Measurements from ENCODE around the gene ARHGEF26.
"Not testable (repeated sequence)": the region's sequence is repeated elsewhere in the genome, so short reads cannot be mapped to it uniquely, and the experiment has no call there.

ARHGEF26 gene, protein sequence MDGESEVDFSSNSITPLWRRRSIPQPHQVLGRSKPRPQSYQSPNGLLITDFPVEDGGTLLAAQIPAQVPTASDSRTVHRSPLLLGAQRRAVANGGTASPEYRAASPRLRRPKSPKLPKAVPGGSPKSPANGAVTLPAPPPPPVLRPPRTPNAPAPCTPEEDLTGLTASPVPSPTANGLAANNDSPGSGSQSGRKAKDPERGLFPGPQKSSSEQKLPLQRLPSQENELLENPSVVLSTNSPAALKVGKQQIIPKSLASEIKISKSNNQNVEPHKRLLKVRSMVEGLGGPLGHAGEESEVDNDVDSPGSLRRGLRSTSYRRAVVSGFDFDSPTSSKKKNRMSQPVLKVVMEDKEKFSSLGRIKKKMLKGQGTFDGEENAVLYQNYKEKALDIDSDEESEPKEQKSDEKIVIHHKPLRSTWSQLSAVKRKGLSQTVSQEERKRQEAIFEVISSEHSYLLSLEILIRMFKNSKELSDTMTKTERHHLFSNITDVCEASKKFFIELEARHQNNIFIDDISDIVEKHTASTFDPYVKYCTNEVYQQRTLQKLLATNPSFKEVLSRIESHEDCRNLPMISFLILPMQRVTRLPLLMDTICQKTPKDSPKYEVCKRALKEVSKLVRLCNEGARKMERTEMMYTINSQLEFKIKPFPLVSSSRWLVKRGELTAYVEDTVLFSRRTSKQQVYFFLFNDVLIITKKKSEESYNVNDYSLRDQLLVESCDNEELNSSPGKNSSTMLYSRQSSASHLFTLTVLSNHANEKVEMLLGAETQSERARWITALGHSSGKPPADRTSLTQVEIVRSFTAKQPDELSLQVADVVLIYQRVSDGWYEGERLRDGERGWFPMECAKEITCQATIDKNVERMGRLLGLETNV

DNA sequence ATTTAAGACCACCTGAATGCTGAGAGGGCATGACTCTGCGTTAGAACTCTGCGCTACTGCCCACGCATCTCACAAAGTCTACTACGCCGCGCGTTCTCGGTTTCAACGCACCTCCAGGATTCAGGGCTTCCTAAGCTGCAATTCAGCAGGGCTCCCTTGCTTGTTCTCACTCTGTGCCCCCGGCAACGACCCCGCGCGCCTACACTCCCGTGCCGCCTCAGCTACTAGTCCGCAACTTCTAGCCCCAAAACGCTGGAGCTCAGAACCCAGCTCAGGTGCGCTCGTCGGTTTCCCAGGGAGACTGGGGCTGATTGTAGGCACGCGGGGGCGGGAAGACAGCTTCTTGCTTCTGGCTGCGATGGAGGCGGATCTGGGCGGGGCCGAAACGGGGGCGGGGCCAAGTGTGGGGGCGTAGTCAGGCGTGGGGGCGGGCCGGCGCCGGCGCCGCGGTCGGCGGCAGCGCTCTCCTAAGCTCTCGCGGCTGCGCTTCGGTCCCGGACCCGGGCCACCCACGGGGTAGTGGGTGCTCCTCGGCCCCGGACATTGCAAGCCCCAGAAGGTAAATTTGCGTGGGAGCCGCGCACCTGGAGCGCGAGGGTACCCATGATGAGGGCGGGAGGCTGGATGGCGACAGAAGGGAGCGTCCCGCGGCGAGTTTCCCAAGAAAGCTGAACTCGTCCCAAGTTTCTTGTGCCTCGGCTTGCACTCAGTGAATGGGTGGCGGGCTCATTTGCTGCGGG, at the start of gene ARHGEF26:
Gene ARHGEF26 (plus strand): TSS at position 430 of the 740 bp plus-strand sequence. CDS start 603 bp downstream, outside the sequence.
- DNase-seq = peak; percentile 94

DNA sequence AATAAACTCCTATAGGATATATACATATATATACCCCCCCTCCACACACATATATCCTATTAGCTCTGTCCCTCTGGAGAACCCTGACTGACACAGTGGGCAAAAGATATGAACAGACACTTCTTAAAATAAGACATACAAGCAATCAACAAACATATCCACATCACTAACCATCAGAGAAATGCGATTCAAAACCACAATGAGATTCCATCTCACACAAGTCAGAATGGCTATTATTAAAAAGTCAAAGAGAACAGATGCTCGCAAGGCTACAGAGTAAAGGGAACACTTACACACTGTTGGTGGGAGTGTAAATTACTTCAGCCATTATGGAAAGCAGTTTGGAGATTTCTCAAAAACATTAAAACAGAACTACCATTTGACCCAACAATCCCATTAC, 46.2 kb upstream of the ARHGEF26 start:
- DNase-seq = no peak

DNA sequence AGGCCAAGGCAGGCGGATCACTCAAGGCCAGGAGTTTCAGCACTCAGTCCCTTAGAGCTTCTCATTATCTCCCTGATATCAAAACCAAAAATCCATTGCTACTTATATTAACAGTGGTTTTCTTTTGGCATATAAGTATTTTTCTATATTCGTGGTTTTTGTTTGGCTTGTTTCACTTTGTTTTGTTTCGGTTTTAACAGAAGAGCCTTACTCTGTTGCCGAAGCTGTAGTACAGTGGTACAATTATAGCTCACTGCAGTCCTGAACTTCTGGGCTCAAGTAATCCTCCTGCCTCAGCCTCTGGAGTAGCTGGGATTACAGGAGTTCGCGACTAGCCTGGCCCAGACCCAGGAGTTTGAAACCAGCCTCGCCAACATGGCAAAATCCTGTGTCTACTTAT, 42.5 kb upstream of the ARHGEF26 start:
- no peak for DNase-seq

DNA sequence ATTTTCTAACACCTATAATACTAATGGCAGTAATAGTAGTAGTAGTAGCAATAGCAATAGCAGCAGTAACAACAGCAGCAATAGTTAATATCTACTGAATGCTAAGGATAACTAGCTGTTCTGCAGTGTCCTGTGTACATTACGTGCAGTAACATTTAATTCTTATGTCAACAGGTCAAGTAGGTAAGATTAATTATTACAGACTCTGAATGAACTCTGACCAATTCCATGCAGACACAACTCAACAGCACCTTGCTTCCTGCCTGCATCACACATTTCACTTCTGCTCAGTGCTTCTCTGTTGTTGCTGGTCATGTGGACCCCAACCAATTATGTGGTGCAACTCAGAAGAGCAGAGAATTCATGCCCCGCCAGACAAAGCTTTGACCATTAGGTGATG, 39.9 kb upstream of the ARHGEF26 start:
- DNase-seq = no peak

DNA sequence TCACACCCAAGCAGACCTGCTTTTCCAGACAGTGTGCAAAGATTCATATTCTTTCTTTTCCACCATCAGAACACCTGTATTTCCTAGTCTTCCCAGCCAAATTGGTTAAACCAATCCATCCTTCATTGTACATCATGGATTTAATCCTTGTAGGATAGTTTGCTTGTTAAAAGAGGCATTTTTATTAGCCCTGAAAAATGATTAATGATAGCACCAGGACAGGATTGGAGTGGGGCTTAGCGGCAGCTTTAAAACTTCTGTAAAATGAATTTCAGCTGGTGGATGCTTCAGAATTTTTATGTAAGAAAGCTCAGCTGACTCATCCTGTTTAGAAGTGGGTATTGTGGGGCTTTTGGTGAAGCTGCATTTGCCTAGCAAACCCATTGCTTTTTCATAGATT, 36.1 kb upstream of the ARHGEF26 start:
- DNase-seq = no peak

DNA sequence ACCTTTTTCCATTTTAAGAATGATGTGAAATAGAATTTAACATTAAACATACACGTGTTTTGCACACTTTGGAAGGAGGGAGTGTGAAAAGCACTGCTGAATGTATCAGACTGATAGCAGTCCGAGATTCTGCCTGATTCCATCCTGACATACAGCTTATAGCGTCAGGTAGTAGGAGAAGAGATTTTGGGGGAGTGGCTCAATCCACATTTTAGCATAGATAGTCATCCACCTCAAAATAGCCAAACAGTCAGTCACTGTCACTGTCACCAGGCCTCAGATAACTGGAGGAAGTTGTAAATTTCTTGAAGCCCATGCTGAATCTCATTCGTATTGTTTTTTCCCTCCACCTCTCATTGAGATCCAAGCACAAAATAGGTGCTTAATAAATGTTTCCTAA, 35.4 kb upstream of the ARHGEF26 start:
- DNase-seq = no peak

DNA sequence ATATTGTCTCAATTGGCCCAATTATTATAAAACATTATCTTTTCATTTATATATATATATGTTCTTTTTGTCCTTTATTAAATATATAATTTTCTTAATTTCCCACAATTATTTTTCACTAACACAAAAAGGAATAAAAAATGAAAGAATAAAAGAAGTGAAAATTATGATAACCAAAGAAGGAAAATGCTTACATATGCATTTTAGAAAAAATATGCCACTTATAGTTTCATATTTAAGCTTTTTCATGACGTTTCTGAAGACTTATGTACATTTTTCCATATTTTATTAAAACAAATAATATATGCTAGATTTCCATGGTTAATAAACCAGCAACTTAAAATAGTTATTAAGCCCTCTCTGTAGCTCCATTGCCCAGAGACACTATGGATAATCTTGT, 34.9 kb upstream of the ARHGEF26 start:
- DNase-seq = no peak

DNA sequence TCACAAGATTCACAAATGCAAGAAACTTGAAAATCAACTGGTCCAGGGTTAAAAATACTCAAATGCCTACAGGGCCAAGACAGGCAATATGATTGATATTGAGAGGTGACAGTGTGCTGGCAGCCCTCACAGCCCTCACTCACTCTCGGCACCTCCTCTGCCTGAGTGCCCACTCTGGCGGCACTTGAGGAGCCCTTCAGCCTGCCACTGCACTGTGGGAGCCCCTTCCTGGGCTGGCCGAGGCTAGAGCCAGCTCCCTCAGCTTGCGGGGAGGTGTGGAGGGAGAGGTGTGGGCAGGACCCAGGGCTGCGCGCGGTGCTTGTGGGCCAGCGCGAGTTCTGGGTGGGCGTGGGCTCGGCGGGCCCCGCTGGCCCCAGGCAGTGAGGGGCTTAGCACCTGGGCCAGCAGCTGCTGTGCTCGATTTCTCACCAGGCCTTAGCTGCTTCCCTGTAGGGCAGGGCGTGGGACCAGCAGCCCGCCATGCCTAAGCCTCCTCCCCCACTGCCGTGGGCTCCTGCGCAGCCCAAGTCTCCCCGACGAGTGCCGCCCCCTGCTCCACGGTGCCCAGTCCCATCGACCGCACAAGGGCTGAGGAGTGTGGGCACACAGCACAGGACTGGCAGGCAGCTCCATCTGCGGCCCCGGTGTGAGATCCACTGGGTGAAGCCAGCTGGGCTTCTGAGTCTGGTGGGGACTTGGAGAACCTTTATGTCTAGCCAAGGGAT, 33.3 kb upstream of the ARHGEF26 start:
- not testable (repeated sequence) for DNase-seq

DNA sequence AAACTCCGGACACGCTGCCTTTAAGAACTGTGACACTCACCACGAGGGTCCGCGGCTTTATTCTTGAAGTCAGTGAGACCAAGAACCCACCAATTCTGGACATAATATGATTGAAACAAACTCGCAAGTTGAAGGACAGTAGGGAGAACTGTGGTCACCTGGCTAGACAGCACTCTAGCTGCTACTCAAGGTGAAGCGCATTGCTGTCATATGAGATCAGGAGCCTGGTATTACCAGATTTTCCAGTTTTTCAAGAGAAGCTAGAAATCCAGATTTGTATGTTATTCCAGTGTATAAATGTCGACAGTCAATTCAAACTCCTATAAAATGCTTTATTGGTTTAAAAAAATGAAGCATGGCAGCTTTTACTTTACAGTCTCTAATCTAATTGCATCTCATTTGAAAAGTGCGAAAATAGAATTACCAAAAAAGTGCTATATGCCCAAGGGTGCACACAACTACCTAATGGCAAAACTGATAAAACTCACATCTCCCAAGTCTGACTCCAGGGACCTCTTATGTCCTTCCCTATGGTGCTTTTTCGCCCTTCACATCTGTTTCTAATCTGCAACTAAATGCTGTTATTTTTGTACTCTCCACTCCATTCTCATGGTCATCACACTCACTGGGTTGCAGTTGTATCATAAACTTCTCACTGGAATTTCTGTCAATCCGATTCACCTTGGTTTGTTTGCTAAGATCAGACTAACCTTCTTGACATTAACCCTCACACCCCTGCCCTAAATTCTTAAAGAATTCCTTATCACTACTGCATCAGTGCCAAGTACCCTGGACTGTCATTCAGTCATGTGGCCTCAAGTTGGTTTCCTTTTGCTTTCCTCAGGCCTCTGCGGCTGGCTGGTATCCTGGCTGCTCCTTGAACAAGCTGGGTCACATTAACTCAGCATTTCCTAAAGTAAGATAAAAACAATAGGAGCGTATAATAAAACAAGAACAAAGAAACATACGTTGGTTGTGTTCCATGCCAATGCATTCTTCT, 31.5 kb upstream of the ARHGEF26 start:
- no peak for DNase-seq

DNA sequence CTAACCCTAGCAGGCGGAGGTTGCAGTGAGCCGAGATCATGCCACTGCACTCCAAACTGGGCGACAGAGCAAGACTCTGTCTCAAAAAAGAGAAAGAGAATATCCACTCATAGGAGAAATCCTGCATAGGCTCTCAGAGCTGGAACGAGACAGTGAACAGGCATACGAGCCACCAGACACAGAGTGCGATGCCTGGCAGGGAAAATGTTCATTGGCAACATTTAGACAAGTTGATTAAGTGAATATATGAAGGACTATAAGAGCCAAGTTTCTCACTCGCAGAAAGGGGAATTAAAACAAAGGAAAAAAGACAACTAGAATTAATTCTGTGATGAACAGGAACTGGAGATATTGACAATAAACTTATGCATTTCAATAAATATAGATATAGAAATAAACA, 27.1 kb upstream of the ARHGEF26 start:
- no peak for DNase-seq

DNA sequence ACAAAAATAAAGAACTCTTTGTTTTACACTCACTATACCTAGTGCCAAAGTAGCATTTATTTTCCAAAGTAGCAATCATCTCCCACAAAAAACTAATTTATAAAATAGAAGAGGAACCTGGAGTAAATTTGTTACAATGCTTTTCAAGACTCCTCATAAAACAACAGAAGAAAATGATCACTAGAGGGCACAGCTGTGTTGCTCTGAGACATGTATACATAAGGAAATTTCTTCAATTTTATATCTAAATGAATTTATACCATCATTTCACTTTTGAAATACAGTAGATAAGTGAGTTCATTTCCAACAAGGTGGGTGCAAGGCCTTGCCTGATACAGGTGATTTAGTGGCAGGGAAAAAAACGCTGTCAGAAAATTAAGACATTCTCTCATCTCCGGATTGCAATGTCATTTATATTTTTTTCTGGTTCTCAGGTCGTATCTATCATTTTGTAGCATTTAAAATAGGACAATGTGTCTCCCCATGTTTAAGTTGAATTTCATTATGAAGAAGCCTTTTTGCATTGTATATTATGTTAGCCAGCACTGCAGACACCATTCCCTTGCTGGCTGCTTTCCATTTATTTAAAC, 25.3 kb upstream of the ARHGEF26 start:
- peak; percentile 8 for DNase-seq

DNA sequence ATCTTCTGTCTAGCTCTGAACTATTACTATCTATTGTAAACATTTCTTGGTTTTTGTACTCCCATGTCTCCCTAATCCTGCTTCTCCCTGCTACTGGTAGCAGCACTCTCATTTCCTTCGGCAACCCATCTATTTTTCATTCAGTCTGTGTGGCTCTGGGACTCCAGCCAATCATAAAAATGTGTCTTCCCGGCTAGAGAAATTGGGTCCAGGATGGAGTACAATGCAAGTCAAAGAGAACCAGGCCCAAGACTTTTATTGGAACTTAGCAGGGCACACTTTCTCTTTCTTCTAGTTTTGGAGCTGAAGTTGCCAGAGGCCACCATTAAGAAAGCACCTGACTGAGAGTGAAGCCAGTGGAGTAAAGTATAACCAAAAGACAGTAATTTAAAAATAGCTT, 22.8 kb upstream of the ARHGEF26 start:
- DNase-seq = no peak

DNA sequence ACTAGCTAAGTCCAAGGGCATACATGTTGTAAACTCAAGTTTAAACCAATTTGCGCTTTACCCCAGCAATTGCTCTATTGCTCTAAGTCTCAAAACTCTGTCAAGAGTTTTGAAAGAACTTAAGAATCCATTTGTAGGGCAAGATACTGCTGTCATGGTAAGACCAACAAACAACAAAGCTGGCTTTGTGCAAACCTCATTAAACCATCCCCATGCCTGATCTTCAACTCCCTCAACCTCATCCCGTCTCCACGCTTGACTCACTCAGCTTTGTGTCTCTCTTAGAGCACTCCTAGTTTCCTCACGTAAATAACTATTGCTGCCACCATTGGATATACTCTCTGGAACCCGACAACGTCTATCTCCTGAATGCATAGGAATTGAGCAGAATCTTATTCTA, 20.6 kb upstream of the ARHGEF26 start:
- no peak for DNase-seq

DNA sequence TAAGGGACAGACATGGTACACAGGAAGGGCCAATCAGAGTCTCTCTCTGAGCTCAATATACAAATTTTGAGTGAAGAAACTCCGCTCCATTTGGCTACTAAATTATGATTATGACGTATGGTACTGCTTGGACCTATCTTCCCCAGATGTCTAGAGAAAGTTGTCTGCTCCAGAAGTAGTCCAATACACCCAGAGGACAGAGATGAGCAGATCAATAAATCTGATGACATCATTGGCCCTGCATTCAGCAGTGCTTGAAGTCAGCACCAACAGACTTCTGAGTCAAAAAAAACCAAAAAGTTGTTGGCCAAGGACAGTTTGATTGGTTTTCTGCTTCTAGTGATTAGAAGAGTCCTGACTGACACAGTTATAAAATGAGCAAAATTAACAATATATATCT, 19.9 kb upstream of the ARHGEF26 start:
- no peak for DNase-seq

DNA sequence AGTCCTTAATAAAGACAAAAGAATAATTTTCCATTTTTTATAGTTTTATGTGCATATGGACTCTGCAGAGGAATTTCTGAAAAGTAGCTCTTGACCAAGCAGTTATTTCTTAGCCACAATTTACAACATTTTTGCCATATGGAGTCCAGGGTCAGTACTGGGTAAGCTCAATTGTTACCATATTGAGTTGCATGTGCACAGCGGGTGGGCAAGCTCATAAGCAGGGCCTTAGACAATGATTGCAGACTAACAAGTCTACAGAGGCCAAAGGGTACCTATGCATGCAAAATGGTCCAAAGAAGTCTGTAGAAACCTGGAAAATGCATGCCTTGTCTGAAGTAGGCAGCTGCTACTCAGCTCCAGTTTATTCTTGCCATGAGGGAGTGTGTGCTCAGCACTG, 19.0 kb upstream of the ARHGEF26 start:
- DNase-seq = no peak

DNA sequence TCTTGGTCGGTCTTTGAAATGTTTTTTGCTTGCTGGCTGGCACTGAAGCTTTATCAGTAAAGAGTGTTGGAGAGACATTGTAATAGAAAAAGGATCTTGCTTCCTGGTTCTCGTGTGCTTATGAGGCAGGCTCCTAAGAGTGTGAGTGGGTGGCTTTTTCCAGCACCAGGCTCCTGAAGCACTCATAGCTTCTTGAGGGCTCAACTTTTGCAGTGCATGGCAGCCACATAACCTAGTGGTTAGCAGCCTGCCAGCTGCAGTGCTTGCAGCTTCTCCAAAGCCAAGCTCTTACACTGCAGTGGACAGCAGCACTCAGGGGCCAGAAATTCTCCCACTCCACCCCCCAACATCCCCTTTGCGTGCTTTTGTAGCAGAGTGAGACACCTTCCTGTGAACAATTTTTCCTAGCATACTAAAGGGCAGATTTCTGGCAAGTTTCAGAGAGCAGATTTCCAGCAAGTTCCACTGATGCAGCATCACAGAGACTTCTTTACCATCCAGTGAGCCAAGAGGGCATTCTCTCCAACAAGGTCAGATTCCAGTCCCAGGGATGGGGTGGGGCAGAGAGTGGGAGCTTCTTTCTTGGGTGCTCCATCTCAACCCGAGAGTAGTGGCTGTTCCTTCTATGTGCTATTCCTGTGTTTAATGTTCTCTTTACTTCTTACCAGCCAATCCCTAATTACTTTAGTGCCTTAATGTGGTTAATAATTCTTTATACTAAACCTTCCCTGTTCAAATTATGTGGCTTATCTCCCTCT, 15.8 kb upstream of the ARHGEF26 start:
- no peak for DNase-seq

DNA sequence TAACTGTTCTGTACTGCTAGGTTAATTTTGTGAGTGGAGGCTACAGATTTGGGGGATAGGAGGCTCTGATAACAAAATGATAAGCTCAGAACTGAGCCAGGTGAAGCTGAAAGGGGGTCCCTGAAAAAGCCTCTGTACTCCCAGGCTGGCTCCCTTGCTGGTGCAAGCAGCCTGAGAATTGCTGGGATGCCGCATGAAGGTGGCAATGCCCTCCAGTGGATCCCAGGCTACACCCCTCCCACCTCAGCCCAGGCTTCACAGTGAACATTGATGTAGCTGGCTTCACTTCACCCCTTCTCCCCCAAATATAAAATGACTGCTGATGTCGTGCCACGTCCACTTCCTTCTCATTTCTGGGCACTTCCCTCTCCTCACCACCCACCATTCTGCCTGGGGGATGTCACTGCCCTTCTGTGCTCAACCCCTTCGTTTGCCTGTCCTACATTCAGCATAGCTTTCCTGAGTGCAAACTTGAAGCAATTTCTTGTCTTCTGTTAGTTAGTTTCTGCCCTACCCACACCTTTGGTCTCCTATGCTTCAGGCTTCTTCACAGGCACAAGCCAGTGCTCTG, 9.7 kb upstream of the ARHGEF26 start:
- DNase-seq = no peak

DNA sequence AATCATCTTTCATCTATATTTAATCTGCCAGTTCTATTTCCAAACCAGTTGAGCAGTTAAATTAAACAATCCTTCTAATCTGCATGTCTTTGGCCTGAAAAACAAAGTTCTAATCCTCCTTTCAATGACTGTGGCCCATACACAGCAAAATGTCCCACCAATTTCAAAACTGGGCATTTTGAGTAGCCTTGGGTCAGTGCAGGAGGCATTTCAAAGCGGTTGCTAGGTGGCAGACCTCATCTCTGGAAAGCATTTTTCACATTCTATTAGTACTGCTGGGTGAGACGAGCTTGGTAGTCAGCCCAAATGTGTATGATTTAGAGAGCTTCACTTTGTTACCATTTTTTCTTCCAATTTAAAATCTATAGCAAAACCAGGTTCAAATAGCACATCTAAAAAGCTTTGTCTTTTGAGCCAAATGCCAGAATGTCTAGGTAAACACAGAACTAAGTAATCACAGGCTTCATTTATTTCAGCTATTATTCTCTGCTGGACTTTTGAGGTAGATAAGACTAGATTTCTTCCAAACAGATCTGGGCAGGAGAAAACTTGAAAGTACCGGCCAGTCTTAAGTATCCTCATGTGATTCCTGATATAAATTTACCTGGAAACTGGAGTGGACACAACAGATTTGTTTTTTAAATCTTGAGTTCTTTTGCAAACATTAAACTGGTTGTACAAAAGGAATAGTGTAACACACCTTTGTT, 8.9 kb upstream of the ARHGEF26 start:
- no peak for DNase-seq

DNA sequence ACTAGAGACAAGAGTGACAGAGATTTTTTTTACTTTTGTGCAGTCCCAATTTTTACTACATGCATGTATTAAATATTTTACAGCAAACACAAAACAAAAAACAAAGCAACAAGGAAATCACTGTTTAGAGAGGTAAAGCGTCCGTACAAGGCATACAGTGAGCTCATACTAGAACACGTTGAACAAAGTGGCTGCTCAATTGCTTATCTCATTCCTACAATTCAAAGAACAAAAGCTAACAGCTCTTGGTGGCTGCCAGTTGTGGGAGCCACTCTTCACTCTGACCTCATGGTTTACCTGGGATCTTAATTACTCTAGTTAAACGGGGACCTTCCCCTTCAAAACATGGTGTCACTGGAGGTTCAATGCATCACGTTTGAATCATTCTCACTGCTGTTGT, 7.6 kb upstream of the ARHGEF26 start:
- no peak for DNase-seq

Measured in COR-L47 (cell line).